GM18873 (cell line): ENCODE measurements around the gene RPRD1B.

Experiments
- ATAC-seq: cut with Tn5 transposase; IDR thresholded peaks from one replicate; pipeline ENCODE4 v1.9.1; 2021; ENCODE audit warnings: mild to moderate bottlenecking, moderate library complexity, moderate number of reproducible peaks; ENCODE audit not compliant: unreplicated experiment, low FRiP score

The RPRD1B gene

DNA sequence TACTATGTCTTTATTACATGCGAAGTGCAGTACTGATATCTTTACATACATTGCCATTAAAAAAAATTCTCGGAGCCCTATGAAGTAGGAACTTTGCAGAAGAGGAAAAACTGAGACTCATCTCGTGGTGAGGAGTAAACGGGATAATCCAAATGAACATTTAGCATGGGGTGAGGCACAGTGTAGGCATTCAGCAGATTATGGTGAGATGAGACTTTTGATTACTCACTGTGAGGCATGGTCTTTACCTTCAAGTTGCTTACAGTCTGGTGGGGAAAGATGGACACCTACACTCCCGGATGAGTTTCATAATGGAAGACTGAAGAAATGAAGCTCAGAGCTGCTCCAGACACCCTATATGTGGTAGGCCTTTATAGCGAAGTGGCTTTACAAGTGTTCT, 1.4 kb downstream of the RPRD1B start:
- ATAC-seq: no peak

DNA sequence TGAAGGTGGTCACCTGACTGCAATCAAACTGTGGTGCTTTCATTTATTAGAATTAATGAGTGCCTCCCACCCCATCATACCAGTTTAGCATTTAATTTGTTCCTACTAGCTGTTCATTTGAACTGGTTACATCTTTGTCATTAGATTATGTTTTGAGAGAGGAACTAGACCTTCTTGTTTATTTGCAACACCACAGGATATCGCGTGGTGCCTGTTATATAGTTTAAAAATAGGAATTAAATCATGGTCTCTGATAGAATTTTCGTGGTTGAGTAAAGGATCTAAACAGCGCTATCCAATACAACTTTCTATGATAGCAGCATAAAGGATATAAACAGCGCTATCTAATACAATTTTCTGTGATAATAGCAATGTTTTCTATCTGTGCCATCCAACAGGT, 2.8 kb downstream of the RPRD1B start:
- no peak for ATAC-seq

DNA sequence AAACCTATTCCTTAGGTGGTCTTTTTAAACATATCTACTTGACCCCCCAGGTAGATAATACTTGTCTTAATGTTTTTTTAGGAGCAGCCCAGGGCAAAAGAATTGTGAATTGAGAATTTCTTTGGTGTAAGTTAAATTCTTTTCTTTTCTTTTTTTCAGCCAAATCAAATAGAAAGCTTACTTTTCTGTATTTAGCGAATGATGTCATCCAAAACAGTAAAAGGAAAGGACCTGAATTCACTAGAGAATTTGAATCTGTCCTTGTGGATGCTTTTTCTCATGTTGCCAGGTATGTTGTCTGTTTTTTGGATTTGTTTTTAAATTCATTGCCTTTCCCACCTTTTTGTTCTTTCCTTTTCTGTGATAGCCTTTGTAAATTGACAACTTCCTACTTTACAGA, 6.7 kb downstream of the RPRD1B start:
- ATAC-seq: no peak

DNA sequence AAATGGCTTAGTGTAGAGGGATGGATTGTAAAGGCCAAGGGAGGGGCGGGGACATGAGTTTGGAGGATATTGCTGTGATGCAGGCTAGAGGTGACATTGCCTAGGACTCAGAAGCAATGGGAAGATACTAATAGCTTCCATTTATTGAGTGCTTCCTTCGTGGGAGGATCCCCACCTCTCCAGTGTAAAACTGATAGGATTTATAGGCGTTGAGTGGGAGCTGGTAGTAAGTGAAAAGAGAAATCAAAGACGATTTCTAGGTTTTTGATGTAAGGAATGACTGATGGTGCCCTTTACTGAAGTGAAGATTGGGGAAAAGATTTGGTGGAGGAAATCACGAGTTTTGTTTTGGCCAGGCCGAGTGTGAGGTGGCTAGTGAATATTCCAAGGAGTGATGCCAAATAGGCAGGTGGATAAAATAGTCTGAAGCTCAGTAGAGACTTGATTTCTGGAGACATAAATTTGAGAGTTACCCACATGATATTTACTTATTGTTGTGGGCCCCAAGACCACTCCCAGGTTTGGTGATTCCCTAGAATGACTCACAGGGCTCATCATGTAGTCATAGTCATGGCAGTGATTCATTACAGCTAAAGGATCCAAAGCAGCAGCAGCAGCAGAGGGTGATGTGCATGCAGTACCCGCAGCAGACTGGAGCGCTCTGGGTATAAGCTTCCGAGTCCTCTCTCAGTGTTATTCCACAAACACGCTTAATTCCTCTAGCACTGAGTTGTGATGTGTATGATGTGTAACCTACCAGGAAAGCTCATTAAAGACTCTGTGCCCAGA, 10.2 kb downstream of the RPRD1B start:
- no peak for ATAC-seq

DNA sequence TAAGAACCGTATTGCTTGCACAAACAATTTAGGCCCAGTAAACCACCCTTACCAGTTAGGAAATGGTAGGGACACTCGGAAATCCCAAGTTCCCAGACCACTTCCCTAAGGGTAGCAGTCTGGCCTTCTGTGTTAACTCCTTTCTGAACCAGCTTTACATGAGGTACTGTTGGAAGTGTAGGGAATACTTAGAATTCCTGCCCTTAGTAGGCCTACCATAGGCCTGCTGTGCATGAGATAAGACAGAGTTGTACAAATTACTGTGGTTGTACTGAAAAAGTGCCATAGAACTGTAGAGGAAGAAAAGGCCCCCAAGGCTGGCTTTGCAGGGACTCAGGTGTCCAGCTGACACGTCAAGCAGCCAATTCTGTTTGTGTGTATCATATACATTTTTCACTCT, 11.1 kb downstream of the RPRD1B start:
- ATAC-seq: no peak

DNA sequence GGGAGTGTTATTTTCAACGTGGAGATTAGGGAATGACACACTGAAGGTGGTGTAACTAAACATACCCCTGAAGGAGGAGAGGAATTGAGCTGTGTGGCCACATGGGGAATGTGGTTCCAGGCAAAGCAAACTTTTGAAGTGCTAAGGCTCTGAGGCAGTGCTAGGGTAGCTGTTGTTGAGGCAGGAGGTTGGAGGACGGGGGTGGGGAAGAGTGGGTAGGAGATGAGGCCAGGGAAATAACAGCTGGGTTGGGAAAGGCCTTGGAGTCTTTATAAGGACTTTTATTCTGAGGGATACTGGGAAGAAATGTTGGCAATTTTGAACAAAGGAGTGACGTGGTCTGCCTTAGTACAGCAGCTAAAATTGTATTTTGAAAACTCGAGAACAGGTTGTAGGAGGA, 13.0 kb downstream of the RPRD1B start:
- no peak for ATAC-seq

DNA sequence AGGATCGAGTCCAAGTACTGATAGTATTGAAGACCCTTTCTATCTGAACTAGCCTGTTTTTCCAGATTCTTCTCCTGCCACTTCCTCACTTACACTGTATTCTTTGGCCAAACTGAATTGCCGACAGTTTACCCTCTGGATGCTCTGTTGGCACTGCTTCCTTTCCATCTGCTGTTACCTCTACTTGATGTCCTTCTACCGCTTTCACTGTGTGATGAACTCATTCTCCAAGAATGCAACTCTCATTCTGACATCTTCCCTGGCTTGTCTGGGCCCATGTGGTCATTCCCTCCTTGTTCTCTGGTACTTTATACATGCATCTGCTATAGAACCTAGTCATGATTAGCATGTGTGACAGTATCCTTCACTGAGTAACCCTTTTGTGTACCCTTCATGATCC, 16.3 kb downstream of the RPRD1B start:
- no peak for ATAC-seq

DNA sequence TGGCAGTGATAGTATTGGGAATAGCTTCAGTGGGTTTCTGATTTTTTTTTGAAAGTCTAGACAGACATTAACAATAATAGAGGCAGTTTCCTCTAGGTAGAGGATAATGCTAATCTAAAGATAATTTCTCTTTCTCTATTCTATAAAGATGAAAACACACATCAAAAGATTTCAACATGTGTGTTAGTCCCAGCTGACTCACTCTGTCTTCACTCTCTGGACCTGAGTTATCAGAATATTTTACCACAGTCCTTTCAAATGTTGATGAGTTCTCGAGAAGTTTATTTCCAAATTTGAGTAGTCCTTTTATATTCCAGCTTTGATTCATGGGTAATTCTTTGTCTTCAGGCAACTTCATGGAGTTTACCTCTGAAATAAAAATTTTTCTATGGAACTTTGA, 17.1 kb downstream of the RPRD1B start:
- ATAC-seq: no peak

DNA sequence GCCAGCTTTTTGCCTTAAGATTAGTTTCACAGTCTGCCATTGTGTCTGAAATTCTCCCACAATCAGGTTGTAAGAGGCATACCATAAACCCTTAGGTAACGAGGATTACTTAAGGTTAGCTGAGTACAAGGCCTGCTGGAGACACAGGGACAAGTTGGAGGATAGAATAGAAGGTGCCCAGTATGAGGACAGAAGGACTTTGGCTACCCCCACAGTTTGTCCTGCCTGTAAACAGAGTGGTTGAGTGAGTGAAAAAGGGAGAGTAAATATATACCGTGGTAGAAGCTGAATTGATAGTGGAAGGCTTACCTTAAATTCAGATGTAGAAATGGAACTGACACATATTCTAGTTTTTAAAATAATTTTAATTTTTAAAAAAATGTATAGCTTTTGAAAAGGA, 19.3 kb downstream of the RPRD1B start:
- no peak for ATAC-seq

DNA sequence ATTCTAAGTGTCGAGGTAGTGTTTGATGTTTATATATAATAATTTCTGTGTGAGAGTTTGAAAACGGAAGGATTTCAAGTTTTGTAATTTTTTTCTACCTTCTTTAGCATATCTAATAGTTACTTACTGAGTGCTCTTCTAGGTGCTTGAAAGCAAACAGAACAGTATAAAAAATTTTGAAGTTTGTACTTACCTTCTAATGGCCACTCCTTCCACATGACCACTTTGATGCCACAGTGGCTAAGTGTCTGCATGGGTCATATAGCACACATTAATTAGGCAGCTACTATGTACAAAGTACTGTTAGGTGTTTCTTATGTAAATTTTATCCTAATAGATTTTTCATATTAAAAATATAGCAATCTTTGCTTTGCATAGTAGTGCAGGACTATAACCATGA, 21.1 kb downstream of the RPRD1B start:
- no peak for ATAC-seq

DNA sequence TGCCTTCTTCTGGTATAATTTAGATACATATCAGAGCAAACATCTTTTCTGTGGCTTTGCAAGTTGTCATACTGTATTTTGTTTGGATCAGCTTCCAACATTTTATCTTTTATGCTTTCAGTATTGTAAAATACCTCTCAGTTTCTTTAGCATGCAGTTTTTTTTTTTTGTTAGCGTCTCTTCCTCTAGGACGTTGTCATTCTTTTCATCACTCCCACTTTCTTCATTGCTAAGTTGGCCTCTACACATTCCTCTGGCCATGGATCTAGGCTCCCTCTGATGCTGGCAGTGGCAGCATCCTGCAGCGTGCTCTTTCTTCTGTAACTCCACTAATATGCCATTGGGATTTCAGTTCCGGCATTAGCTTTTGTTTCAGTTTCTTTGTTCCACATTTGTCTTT, 21.7 kb downstream of the RPRD1B start:
- no peak for ATAC-seq

DNA sequence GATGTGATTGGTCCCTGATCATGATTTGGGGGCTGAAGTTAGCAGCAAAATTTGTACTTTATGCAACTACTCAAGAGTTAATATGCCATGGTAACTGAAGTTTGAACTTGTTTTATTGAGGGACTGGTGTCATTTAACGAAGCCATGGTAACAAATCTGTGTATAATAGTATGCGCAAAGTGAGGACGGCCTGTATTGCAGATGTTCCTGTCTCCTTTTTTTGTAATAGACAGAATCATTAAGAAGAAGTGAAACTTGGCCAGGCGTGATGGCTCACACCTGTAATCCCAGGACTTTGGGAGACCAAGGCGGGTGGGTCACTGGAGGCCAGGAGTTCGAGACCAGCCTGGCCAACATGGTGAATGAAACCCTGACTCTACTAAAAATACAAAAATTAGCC, 22.3 kb downstream of the RPRD1B start:
- ATAC-seq: no peak

DNA sequence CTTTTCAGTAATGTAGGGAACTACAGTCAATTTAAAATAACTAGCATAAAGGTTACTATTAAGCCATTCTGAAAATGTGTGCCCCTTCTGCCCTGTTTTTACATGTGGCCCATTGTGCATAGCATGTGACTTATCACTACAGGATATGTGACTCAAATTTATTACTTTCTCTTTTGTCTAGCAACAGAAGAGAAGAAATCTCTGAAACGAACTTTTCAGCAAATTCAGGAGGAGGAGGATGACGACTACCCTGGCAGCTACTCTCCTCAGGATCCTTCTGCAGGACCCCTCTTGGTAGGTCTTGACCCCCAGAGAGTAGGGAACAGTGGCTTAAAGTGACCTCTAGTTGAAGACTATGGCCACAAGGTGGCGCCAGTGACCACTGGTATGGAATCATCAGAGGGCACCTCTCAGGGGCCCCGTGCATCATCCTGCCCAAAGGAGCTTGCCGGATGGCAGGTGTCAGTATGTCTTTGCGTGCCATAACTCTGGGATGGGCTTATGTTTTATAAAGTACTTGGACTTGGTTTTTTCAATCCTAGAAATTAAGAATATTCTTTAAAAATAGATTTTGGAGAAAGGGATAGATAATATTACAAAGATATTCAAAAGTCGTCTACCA, 23.9 kb downstream of the RPRD1B start:
- no peak for ATAC-seq

DNA sequence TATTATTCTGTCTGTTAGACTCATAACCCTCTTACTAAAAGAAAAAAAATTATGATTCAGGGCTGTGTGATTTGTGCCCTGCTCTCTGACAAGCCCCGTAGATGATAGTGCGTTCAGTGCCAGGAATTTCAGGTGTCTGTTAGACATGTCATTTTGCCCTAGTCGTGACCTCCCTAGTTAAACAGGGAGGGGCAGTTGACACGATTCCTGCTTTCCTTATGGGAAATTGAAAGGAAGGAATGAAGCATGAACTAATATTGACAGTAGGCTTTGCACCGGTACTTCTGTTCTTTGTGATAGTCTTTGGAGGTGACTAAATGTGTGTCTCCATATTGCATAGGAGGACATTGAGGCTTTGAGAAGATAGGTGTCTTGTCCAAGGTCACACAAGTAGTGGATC, 26.3 kb downstream of the RPRD1B start:
- no peak for ATAC-seq

DNA sequence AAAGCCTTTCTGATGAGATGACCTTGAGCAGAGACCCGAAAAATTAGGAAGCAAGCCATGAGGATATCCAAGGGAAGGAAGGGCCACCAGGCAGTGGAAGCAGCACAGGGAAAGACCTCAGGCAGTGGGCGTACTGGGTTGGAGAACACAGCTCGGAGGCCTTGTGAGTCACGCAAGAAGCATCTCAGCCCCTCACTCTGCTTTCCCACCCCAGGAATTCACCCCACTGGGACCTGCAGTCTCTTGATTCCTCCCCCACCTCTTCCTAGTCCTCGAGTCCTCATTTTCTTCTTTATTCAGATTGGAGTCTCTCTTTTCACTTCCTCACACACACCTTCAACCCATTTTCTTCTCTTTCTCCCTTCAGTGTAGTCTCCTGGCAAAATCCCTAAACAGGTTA, 27.0 kb downstream of the RPRD1B start:
- ATAC-seq: no peak

DNA sequence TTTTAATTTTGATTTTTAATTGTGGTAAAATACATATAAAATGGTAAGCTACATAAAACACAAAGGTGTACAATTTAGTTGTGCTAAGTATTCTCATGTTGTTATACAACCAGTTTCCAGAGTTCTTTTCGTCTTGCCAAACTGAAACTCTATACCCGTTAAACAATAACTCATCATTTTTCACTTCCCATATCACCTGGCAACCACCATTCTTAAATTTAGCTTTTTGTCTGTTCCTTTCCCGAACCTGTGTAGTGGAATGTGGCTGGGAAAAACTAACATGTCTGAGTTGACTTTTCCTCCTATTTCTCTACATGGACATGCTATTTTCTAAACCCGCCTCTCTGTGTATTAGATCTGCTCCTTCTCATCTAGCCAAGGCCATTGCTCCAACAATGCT, 27.6 kb downstream of the RPRD1B start:
- ATAC-seq: no peak

DNA sequence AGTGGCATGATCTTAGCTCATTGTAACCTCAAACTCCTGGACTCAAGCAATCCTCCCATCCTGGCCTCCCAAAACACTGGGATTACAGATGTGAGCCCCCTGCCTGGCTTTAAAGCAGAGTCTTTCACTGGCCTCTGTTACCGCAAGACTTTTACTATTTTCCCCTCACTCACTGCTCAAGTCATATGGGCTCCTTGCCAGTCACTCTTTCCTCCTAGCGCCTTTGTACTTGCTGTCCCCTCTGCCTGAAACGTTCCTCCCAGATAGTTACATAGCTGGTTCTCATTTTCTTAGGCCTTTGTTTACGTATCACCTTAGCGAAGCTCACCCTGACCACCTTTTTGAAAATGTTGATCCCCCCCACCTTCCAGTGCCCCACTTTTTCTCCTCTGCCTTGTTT, 29.3 kb downstream of the RPRD1B start:
- ATAC-seq: no peak

DNA sequence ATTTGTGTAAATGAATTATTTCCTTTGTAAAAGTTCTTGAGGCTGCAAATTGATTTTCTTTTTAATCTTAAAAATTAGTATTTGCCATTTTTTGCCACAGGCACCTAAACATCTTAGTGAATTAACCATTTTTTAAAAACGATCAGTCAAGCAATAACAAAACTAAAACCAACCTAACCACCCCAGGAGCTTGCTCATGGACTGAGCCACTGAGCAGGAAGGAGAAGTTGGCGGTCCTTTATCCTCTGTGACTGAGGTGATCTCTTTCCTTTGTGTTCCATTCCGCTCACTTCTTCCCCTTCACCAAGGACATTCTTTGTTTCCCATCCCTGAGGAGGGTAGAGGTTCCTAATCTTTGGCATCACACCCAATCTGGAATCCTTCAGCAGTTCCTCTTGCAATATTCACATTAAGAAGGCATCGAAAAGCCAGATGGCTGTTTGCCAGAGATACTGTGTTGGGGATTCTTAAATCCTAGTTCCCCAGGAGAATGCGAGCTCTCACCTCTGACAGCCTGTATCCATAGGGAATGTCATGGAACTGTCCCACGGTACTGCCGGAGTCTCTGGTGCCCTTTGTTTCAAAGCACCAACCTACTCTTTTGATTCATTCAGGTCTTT, 30.5 kb downstream of the RPRD1B start:
- ATAC-seq: no peak

DNA sequence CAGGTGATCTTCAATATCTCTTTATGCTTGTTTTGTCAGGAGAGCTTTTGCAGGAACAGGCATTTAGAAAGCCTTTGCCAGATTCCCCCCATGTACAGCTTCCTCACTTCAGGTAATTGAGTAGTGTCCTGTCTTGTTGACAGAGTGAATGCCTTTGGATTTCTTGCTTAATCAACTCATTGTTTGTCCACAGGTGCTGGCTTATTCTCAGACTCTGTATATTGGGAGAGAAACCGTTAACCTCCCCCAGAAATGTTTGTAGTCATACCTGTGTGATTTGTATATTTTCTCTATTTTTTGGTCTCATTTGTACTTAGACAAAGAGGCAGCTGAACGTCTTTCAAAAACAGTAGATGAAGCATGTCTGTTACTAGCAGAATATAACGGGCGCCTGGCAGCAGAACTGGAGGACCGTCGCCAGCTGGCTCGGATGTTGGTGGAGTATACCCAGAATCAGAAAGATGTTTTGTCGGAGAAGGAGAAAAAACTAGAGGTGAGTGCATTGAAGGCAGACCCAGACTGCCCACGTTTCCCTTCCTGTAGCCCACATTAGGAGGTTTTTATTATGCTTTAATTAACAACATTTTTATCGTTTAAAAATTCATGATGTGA, 32.3 kb downstream of the RPRD1B start:
- no peak for ATAC-seq

DNA sequence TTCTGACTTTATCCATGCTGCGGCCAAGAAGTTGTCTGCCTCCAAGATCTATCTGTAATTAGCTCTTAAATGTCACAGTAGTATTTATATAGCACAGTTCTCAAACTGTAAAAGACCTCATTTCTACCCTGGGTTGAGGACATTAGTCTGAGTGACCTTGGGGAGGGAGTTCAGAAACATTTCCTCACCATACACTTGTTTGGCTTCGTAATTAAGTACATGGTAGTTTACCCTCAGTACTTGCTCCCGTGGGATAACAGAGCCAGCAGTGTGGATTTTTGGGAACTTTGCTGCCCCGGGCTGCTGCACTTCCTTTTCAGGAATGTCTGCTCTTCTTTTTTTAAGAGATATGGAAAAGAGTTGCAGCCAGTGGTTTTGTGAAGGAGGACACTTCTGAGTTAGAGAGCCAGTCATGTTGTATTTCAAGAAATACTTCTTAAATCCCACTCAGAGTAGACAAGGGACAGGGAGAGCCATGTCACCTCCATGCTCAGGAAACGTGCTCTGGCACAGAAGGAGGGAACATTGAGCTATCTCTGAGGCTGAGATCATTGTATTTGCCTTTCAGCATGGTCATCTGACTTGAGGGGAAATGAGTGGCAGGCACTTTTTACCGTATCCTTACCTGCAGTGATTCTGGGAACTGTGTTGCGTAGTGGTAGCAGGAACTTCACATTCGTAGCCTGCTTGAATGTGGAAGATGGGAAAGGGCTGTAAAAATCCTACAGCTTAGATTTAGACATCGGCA, 33.6 kb downstream of the RPRD1B start:
- ATAC-seq: no peak
